HG03196 (cell line): ENCODE results near the gene TOX4.
"Not testable (repeated sequence)": the region's sequence is repeated elsewhere in the genome, so short reads cannot be mapped to it uniquely, and the experiment has no call there.

ENCODE experiments used
- ATAC-seq: cut with Tn5 transposase; IDR thresholded peaks from one replicate; pipeline ENCODE4 v1.9.1; 2021; ENCODE audit not compliant: unreplicated experiment

Gene TOX4

GRCh38 chr14:21534576-21534975 lies 57.6 kb downstream of the TOX4 start:
- no peak for ATAC-seq

- ATAC-seq = no peak
These were observed 58.8 kb downstream of the TOX4 start for GRCh38 chr14:21535545-21536417.

GRCh38 chr14:21536418-21537089 lies 59.6 kb downstream of the TOX4 start:
- ATAC-seq = no peak

- ATAC-seq = no peak
These were observed 60.1 kb downstream of the TOX4 start for GRCh38 chr14:21537090-21537424.

- no peak for ATAC-seq
These were observed 62.4 kb downstream of the TOX4 start for GRCh38 chr14:21539189-21539940.

GRCh38 chr14:21541413-21542074 lies 64.5 kb downstream of the TOX4 start:
- no peak for ATAC-seq

GRCh38 chr14:21543521-21543960 lies 66.5 kb downstream of the TOX4 start:
- no peak for ATAC-seq

GRCh38 chr14:21543963-21544362 lies 67.0 kb downstream of the TOX4 start:
- ATAC-seq = no peak

GRCh38 chr14:21544588-21544987 lies 67.6 kb downstream of the TOX4 start:
- ATAC-seq = not testable (repeated sequence)
